B cell (primary cell): Measurements from ENCODE around the gene STPG1. TPM values are rescaled to one million over a fixed set of nuclear protein-coding genes. Genes with fewer than 3 reads are reported as not detected.
A peak's percentile ranks its signal among the peaks of the same experiment; 100 is the strongest.

Source experiments
- ATAC-seq: fragments of 200-7000 bp; cut with Tn5 transposase; one replicate; pipeline ENCODE4 v1.10.0; 2021; ENCODE audit warnings: low read depth, mild to moderate bottlenecking, moderate number of reproducible peaks, moderate library complexity
- CTCF ChIA-PET: fragments of 350-600 bp; sonication (Branson Sonifier 250); formaldehyde crosslinking; loops from one replicate; lab custom pipeline; 2021; ENCODE audit warnings: antibody characterized with exemption, inconsistent platforms; lab: Charles Lee
- POLR2A ChIA-PET: fragments of 350-600 bp; sonication (Branson Sonifier 250); formaldehyde crosslinking; loops from one replicate; lab custom pipeline; 2021; ENCODE audit warnings: antibody characterized with exemption; lab: Charles Lee
- DNase-seq: peaks from one replicate; pipeline ENCODE4 v3.0.0; 2013
- H2AFZ ChIP-seq: 2 replicates; pipeline ENCODE4 v1.6.1; 2012; ENCODE audit warnings: mild to moderate bottlenecking, low read depth, low read length; ENCODE audit not compliant: insufficient read depth, poor library complexity, severe bottlenecking
- H3K27ac ChIP-seq, 2 donors: 1 replicate in 1 of 2; 2 replicates in 1 of 2; pipeline ENCODE4 v1.5.1; 2012 to 2013; ENCODE audit warnings: low read length in 2 of 2, mild to moderate bottlenecking in 2 of 2, moderate library complexity in 1 of 2
- H3K27me3 ChIP-seq, 4 experiments: fragments of 200-600 bp in 1 of 4; sonication (generic) in 1 of 4; replicated peaks in 1 of 4; 1 replicate in 2 of 4; 2 replicates in 2 of 4; pipeline versions ENCODE4 v1.6.1 to v1.7.0; 2013 to 2016; ENCODE audit warnings: low read length in 3 of 4, mild to moderate bottlenecking in 2 of 4, mixed read lengths in 1 of 4, moderate library complexity in 1 of 4; ENCODE audit not compliant: insufficient read depth in 4 of 4, control insufficient read depth in 3 of 4; ENCODE audit errors: control extremely low read depth in 1 of 4
- H3K36me3 ChIP-seq, 2 experiments: replicated peaks in 1 of 2; 1 replicate in 1 of 2; 2 replicates in 1 of 2; pipeline versions ENCODE4 v1.6.1 to v1.7.1; 2013; ENCODE audit warnings: low read length in 1 of 2; ENCODE audit not compliant: insufficient read depth in 2 of 2, control insufficient read depth in 1 of 2; ENCODE audit errors: control extremely low read depth in 1 of 2, extremely low read depth in 1 of 2
- H3K4me1 ChIP-seq, 2 donors: fragments of 200-600 bp in 1 of 2; sonication (generic) in 1 of 2; 1 replicate in 1 of 2; 2 replicates in 1 of 2; pipeline versions ENCODE4 v1.5.1 to v1.6.1; 2013 to 2017; ENCODE audit warnings: low read length in 2 of 2; ENCODE audit not compliant: control insufficient read depth in 2 of 2, insufficient read depth in 2 of 2
- H3K4me2 ChIP-seq: replicated peaks from 2 replicates; pipeline ENCODE3; 2012; ENCODE audit warnings: mild to moderate bottlenecking, low read depth, low read length; ENCODE audit not compliant: poor library complexity, severe bottlenecking
- H3K4me3 ChIP-seq, 5 experiments: fragments of 200-600 bp in 1 of 5; sonication (generic) in 1 of 5; 1 replicate in 3 of 5; 2 replicates in 2 of 5; pipeline versions ENCODE4 v1.5.1 to v1.7.0; 2011 to 2016; ENCODE audit warnings: low read length in 4 of 5, mild to moderate bottlenecking in 4 of 5, low read depth in 2 of 5, control low read depth in 1 of 5, moderate library complexity in 1 of 5; ENCODE audit not compliant: insufficient read depth in 1 of 5; ENCODE audit errors: control extremely low read depth in 1 of 5, extremely low read depth in 1 of 5
- H3K79me2 ChIP-seq: fragments of 200-600 bp; sonication (generic); one replicate; pipeline ENCODE4 v1.6.0; 2016; ENCODE audit warnings: low read length; ENCODE audit not compliant: control insufficient read depth, insufficient read depth
- H3K9ac ChIP-seq: fragments of 200-600 bp; sonication (generic); 2 replicates; pipeline ENCODE4 v1.6.1; 2017; ENCODE audit warnings: mild to moderate bottlenecking, low read length, moderate library complexity
- H3K9me3 ChIP-seq, 3 donors: one replicate each; pipeline versions ENCODE4 v1.6.1 to v1.7.1; 2013; ENCODE audit warnings: low read length in 2 of 3; ENCODE audit not compliant: control insufficient read depth in 2 of 3, insufficient read depth in 1 of 3; ENCODE audit errors: control extremely low read depth in 1 of 3
- H4K20me1 ChIP-seq: 2 replicates; pipeline ENCODE4 v1.6.0; 2012; ENCODE audit warnings: mild to moderate bottlenecking, low read length; ENCODE audit not compliant: insufficient read depth, control insufficient read depth, poor library complexity, severe bottlenecking
- H3K27ac Mint-ChIP-seq: one replicate; pipeline ENCODE4 v1.8.0; 2021; ENCODE audit warnings: mixed read lengths
- H3K27me3 Mint-ChIP-seq: one replicate; pipeline ENCODE4 v1.8.0; 2021; ENCODE audit warnings: mixed read lengths
- H3K4me1 Mint-ChIP-seq: one replicate; pipeline ENCODE4 v1.8.0; 2021; ENCODE audit warnings: mixed read lengths
- H3K4me3 Mint-ChIP-seq: one replicate; pipeline ENCODE4 v1.8.0; 2021; ENCODE audit warnings: mixed read lengths
- H3K9me3 Mint-ChIP-seq: one replicate; pipeline ENCODE4 v1.8.0; 2022; ENCODE audit warnings: mixed read lengths; ENCODE audit not compliant: insufficient read depth
- EZH2 ChIP-seq: IDR thresholded peaks from 2 replicates; pipeline ENCODE4 v1.6.1; 2012; ENCODE audit warnings: borderline replicate concordance, low read depth, mild to moderate bottlenecking, moderate library complexity, low read length; ENCODE audit not compliant: insufficient read depth, poor library complexity, severe bottlenecking
- WGBS: methylation state at CpG from one replicate; pipeline ENCODE4 v1.1.5; 2013; ENCODE audit warnings: missing lambda C conversion rate; ENCODE audit not compliant: insufficient coverage; 5-methylcytosine and 5-hydroxymethylcytosine counted together
- intact Hi-C: fragments of 100-400 bp; cut with micrococcal nuclease; formaldehyde crosslinking; loops from one replicate; pipeline ENCODE4 v1.10.0; 2022
- polyA plus RNA-seq: library from polyadenylated mRNA; depleted of rRNA; stranded (reverse); fragments of >200 nt; gene quantifications from 2 replicates; pipeline ENCODE4 v1.2.3, GENCODE V29; 2012
- total RNA-seq, 2 donors: library from RNA; stranded (reverse); fragments of 120-200 nt in 1 of 2; gene quantifications; 1 replicate in 1 of 2; 2 replicates in 1 of 2; pipeline versions ENCODE4 v1.2.3 to v1.2.4, GENCODE V29; 2013 to 2022
- TF ChIP-seq, protein P1 (sequence below): fragments of 200-600 bp; IDR thresholded peaks from one replicate; pipeline ENCODE4 v1.8.0; 2022; ENCODE audit warnings: antibody characterized with exemption, mild to moderate bottlenecking

Gene STPG1
- total and polyA plus RNA-seq, 2 donors (not counting 1 experiment from before 2014, with no cell fraction given): 4.6 to 6.1 TPM

DNA sequence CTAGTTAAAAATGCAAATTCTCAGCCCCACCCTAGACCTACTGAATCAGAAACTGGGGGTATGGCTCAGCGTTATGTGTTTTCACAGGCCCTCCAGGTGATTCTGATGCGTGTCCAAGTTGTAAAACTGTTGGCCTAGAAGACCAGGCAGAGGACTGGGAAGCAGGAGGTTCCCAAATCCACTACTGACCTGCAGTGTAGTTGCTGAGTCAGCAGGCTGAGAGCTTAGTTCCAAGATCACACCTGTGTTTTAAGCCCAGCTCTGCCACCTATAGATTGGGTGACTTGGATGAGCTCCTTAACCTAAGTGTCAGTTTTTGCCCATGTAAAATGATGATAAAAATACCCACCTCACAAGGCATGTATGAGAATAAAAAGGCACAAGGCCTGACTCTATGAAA lies 90.3 kb downstream of the STPG1 start:
- Mint-ChIP-seq H3K4me3 (peak overlapping the region; percentile 13), H3K27ac (no peak overlapping the region), H3K4me1 (peaks cover 38% of the 10 kb centered on the region), H3K9me3 (no peaks in the 10 kb centered on the region), H3K27me3 (peaks cover 64% of the 10 kb centered on the region)
- CTCF ChIA-PET: interaction anchor here (0.8 kb wide), 1 partner anchor 171 kb away, joined by 3 read pairs; no protein-coding TSS in a partner anchor
- ATAC-seq: no peak
- H3K79me2 ChIP-seq: no peaks in the 10 kb centered on the region
- H2AFZ ChIP-seq: no peak overlapping the region
- no peak overlapping the region for H3K4me3 ChIP-seq
- WGBS: 89% methylated on average over 2 of the region's 2 CpGs
- TF ChIP-seq EZH2: no peak
- TF ChIP-seq, protein P1, sequence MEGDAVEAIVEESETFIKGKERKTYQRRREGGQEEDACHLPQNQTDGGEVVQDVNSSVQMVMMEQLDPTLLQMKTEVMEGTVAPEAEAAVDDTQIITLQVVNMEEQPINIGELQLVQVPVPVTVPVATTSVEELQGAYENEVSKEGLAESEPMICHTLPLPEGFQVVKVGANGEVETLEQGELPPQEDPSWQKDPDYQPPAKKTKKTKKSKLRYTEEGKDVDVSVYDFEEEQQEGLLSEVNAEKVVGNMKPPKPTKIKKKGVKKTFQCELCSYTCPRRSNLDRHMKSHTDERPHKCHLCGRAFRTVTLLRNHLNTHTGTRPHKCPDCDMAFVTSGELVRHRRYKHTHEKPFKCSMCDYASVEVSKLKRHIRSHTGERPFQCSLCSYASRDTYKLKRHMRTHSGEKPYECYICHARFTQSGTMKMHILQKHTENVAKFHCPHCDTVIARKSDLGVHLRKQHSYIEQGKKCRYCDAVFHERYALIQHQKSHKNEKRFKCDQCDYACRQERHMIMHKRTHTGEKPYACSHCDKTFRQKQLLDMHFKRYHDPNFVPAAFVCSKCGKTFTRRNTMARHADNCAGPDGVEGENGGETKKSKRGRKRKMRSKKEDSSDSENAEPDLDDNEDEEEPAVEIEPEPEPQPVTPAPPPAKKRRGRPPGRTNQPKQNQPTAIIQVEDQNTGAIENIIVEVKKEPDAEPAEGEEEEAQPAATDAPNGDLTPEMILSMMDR: no peak
- H3K4me2 ChIP-seq: no peak overlapping the region
- no peaks in the 10 kb centered on the region for H3K36me3 ChIP-seq
- POLR2A ChIA-PET: no interaction called here
- peaks cover 33 to 35% of the 10 kb centered on the region in 2 donors for H3K4me1 ChIP-seq
- no peak for DNase-seq
- no peak overlapping the region for H3K9ac ChIP-seq
- H4K20me1 ChIP-seq: no peaks in the 10 kb centered on the region
- peaks cover 0 to 69% (median 41%) of the 10 kb centered on the region in 4 experiments for H3K27me3 ChIP-seq
- intact Hi-C loops: loop anchor here (5.0 to 10.0 kb wide), 2 partner anchors 52 to 121 kb away; no protein-coding TSS in a partner anchor
- H3K9me3 ChIP-seq: peaks cover 0 to 4% (median 0%) of the 10 kb centered on the region in 3 donors
- no peak overlapping the region for H3K27ac ChIP-seq

DNA sequence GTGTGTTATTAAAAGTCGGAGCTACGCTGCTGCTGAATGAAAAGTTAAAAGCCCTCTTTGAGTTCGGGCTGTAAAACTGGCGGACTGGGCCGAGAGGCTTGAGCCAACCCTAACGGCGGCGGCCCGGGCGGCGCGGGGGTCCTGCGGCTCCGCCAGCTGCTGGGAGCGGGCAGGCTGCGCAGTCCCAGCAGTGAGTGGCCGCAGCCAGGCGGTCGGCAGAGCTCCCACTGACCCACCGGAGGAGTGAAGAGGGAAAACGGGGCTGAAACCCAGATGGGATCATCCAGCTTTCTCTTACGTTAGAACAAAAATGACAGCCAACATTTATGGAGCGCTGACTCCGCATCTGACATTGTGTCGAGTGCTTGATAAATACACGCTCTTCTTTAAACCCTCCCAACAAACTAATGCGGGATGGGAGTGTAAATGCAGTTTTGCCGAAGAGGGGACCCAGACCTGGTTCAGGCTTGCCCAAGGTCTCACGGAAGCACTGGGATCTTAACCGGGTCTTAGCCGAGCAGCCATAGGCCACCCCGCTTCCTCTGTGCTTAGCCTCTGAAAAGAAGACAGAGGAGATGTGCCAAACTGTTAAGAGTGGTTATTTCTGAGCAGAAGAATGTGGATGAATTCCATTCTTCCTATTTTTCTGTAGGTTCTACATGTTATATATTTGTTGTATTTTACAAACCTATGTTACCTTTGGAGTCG lies 91.0 kb downstream of the STPG1 start:
- Mint-ChIP-seq H3K27ac (peak overlapping the region; percentile 23), H3K27me3 (peaks cover 68% of the 10 kb centered on the region), H3K4me3 (peak overlapping the region; percentile 87), H3K4me1 (peaks cover 42% of the 10 kb centered on the region), H3K9me3 (no peaks in the 10 kb centered on the region)
- Histone ChIP-seq H3K27me3 (peaks cover 0 to 71% (median 44%) of the 10 kb centered on the region in 4 experiments), H4K20me1 (no peaks in the 10 kb centered on the region), H3K4me2 (peak overlapping the region; percentile 86), H3K9ac (peak overlapping the region; percentile 66), H3K4me3 (peak overlapping the region; percentile 46 to 63 (median 59)), H3K9me3 (peaks cover 0 to 4% (median 0%) of the 10 kb centered on the region in 3 donors), H3K27ac (no peak overlapping the region), H3K79me2 (no peaks in the 10 kb centered on the region), H2AFZ (peak overlapping the region; percentile 76), H3K36me3 (no peaks in the 10 kb centered on the region), H3K4me1 (peaks cover 35 to 37% of the 10 kb centered on the region in 2 donors)
- ChIA-PET CTCF (interaction anchor here (0.7 to 1.8 kb wide), 6 partner anchors 68 to 657 kb away, joined by 3 to 10 read pairs (median 5); no protein-coding TSS in a partner anchor), POLR2A (no interaction called here)
- 16% methylated on average over 28 of the region's 33 CpGs for WGBS
- no peak for TF ChIP-seq EZH2
- TF ChIP-seq, protein P1: no peak
- no peak for ATAC-seq
- no peak for DNase-seq
- intact Hi-C loops: loop anchor here (5.0 to 10.0 kb wide), 2 partner anchors 52 to 120 kb away; no protein-coding TSS in a partner anchor
